B cell (primary cell): Measurements from ENCODE around the gene ERBB3.

Experiments used
- CTCF ChIP-seq: fragments of 200-600 bp; IDR thresholded peaks from one replicate; pipeline ENCODE4 v1.8.0; 2022; ENCODE audit warnings: antibody characterized with exemption, mild to moderate bottlenecking
- EZH2 ChIP-seq: IDR thresholded peaks from 2 replicates; pipeline ENCODE4 v1.6.1; 2012; ENCODE audit warnings: borderline replicate concordance, low read depth, mild to moderate bottlenecking, moderate library complexity, low read length; ENCODE audit not compliant: insufficient read depth, poor library complexity, severe bottlenecking

- TF ChIP-seq CTCF (no peak), EZH2 (no peak)
Measured at GRCh38 chr12:56062996-56063395, 17.0 kb upstream of the ERBB3 start.
